ENCODE measurements around the gene GSK3B.

Gene GSK3B

DNA sequence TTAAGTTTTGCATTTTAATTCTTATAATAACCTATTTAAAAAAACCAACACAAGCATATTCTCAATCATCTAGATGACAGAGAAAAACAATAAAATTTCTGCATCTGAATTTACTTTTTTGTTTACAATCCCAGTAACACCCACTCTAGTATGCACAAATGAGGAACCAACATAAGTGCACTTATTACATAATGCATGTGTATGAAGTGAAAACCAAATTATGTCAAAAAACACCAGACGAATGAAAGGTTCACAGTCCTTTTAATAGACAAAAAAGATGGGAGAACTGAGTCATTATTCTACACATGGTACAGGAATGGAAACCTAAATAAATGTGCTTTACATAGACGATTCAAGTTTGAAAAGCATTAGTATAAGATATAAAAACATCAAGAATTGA, 220.6 kb downstream of the GSK3B start:
- no peak for DNase-seq (ENCODE audit: low read depth)

DNA sequence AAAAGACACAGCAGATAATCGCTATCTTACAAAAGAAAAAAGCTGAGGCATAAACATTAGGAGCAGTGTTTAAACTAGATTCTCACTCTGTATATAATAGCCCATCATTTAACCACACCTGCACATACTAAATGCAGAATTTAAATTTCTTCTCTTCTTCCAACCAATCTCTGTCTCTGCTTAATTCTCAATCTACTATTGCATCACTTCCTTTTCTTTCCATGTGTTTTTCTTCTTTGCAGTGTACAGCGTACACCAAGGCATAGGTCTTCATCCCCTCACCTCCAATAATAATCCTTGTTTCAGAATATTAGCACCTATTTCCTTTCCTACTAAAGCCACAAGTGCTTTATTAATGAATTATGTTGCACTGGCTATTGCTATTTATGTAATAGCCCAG, 221.5 kb downstream of the GSK3B start:
- no peak for DNase-seq (ENCODE audit: low read depth)

DNA sequence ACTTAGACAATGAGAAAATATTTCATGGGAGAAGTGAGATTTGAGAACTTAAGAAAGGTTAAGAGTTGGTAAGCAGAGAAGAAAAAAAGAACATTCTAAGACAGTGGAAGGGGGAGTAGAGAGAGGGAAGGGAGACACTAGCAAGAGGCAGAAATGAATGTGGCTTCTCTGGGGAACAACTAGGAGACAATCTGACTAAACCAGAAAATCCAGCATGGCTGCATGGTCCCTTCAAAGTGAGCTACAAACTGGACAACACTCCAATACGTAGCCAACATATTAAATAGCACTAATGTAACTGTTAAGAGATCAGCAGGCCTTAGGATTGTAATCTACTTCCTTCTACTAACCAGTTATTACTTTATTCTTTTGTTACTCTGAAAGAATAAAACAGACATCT, 222.7 kb downstream of the GSK3B start:
- DNase-seq (ENCODE audit: low read depth): no peak

DNA sequence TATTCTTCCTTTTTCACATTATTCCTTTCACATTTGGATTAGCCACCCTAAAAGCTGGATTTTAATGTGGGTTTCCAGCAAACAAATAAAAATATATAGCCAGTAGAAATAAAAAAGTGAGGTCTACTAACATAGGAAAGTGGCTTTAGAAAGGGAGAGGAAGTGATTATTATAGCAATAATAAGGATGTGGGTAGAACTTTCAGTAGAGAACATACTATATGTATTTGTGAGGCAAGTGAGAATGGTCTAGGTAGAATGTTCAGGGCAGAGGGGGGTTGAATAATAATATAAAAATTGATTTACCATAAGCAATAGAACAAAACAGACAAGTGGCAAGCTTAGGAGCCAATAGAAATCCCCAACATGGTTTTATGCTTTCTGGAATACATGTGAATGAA, 223.7 kb downstream of the GSK3B start:
- DNase-seq (ENCODE audit: low read depth): no peak

DNA sequence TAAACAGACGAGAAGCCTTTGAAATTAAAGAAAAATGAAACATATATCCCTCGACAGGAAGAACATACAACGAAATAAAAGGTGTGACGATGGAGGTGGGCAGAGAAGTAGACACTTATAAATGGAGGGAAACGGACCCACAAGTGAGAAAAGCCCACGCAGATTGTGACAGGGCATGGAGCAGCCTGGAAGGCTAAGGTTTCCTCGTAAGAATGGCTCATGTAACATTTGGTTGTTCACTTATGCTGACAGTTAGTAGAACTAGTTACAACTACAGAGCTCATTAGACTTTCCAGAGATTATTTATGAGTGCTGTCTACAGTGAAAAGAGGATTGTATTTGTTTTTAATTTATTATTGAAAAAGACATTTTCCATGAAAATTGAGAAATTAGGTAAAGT, 229.8 kb downstream of the GSK3B start:
- no peak for DNase-seq (ENCODE audit: low read depth)

DNA sequence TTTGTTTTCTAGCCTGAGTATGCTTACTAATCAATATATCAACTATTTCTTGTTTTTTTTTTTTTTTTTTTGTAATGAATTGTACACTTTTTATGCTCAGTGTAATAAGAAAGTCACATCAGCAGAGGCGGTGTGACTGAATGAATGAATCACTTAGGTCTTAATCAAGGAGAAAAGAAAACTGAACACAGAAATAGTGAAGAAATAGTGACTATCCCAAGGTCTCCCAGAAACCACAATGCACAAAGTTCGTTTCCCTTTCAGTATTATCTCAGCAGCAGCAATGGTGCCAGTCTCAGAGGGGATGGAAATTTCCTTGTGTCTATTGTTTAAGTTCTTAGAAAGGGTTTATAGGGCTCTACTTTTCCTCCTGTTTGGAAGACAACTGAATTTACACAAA, 231.6 kb downstream of the GSK3B start:
- no peak for DNase-seq (ENCODE audit: low read depth)

DNA sequence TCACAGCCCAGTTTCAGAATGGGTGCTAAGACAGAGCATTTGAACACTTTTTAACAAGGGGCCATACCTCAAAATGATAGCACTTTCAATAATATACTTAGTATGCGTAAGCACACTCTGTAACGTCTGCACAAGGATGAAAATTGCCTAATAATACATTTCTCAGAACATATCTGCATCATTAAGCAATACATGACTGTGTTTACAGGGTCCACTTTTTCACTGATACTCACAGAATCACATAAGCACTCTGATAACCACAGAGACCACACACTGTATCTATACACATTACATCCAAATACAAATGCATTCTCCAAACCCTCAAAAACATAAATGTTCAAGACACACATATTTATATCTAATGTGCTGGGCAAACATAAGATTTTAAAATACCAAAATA, 232.6 kb downstream of the GSK3B start:
- DNase-seq (ENCODE audit: low read depth): no peak

DNA sequence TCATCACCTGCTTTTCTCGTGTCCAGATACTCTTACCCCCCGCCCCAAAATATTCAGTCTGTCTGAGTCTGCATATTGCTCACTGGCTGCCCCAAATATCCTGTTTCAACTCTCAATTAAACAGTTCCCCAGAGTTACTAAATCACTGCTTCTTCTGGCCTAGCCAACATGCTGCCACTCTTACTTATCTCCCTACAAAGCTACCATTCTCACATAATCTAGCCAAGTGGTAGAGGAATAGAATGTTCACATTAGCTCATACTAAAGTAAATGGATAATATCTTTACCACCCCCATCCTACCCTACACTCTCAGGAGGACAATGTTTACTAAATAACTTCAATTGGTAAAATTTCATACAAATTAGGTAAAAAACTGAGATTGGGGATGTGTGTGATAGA, 234.5 kb downstream of the GSK3B start:
- DNase-seq (ENCODE audit: low read depth): no peak

DNA sequence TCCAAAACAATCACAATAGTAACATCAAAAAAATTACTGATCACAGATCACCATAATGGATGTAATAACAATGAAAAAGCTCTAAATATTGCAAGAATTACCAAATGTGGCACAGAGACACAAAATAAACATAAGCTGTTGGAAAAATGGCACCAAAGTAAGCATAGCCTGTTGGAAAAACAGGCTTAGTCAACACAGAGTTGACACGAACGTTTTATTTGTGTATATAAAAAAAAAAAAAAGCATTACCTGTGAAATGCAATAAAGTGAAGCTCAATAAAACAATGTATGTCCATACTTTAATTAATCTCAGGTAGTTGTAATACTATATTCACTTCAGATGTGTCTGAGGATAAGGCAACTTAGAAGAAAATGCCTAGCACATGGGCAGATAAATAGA, 235.3 kb downstream of the GSK3B start:
- DNase-seq (ENCODE audit: low read depth): no peak

DNA sequence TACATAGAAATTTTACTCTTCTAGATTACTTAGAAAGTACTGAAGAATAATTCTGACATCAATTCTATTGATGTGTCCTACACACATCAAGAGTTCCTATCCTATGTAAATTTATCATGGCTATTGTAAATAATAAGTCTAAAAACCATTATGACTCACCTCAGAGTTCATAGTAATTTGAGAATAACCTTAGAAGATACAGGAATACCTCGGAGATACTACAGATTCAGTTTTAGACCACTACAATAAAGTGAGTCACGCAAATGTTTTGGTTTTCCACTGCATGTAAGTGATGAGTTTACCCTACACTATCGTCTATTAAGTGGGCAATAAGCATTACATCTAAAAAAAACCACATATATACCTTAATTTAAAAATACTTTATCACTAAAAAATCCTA, 237.6 kb downstream of the GSK3B start:
- DNase-seq (ENCODE audit: low read depth): no peak

DNA sequence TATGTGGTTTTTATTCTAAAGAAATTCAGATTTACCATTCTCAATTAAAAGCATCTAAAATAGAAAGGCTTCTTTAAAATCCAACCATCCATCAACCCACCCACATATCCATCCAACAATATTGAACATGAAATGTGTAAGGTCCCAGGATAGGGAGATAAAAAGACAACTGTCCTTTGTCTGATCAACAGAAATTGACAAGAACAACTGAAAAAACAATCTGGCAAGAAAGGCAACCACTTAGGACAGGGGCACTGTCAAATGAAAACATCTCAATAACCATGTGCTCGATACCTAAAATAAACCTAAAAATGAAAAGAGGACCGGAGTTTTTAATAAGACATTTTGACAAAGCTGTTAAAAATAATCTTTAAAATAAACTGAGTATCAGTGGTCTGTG, 245.1 kb downstream of the GSK3B start:
- no peak for DNase-seq (ENCODE audit: low read depth)

DNA sequence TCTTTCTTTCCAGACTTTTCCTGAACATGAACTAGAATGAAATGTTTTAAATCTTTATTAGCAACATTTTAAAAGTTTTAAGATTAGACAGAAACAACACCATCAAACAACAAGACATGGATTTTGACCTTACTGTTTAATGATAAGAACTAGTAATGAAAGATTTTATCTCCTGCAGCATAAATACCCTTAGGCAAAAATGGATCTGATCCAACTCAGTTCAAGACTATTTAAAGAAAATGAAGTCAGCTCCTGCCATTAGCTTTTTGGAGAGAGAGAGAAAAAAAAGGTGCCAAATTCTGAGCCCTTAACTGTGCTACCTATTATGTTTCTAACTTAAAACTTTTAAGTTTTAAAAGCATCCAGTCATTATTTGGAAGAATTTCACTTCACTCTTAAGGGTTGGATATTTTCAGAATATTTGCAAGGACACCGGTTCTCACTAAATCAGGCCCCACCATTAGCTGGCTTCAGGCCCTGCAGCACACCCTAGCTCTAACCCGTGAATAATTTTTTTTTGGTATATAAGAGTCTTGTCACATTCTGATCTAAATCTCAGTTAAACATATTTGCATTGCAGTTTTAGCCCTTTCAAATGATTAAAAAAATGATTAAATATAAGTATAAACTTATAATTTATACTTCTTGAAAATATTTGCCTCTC, 252.3 kb downstream of the GSK3B start:
- DNase-seq (ENCODE audit: low read depth): no peak

DNA sequence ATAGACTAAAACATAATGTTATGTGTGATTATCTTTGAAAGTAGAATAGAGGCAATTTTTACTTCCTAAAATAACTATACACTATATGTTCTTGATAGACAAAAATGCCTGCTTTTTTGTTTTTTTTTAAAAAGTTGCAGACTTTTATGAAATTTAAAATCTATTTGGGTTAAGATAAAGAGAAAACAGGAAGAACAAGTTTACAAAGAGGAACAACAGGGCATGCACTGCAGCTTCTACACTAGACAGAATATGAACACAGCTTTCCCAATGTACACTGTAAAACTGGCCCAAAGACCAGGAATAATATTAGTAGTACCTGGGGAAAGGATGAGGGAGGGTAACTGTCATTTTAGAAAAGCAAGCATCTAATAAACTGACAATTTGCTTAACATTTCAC, 258.7 kb downstream of the GSK3B start:
- no peak for DNase-seq (ENCODE audit: low read depth)

DNA sequence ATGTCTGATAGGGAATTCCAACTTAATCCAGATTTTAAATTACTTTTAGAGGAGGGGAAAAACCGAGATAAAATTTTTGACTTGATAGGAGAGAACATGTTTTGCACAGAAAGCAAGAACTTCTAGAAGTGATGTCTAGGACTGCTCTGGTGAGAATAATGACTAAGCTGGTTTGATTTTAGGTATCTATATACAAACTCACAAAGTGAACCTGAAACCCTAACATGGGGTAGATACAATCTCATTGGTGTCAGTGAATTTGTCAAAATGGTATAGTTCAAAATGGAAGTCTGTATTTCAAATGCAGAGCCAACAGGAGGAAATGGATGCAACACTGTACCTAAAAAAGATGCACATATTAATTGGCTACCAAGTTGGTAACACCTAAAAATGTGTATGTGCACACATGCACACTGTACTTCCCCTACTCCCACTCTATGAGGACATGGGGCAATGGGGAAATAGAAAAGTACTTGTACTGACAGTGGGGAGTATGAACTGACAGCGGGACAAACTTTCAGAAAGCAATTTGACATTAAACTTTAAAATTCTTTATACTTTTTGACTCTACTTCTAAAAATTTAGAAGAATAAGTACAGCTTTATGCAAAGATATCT, 259.4 kb downstream of the GSK3B start:
- no peak for DNase-seq (ENCODE audit: low read depth)

DNA sequence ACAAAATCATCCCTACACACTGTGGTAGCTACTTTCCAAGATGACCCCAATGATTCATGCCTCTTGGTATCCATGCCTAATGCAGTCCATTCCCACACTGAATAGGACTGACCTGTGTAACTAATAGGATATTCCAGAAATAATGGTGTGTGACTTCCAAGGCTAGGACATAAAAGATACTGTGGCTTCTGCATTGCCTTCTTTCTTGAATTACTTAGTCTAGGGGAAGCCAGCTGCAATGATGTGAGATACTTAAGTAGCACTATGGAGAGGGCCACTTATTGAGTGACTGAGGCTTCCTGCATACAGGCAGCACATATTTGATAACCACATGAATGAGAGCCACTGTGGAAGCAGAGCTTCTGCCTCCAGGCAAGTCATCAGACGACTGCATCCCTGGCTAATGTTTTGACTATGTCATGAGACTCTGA, 262.3 kb downstream of the GSK3B start:
- no peak for DNase-seq (ENCODE audit: low read depth)

DNA sequence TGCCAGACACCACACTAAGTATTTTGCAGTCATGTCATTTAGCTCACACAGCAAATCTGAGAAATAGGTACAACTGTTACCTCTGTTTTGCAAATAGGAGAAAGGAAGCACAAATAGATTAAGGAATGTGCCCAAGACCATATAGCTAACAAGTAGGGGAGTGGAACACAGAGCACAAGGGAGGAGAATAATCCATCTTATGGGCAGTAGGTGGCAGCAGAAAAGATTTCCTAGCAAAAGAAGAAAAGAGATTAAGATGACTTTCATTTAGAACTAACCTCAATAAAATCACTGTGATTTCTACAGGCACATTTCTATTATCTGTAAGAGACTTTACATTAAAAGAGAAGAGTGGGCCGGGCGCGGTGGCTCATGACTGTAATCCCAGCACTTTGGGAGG, 263.2 kb downstream of the GSK3B start:
- DNase-seq (ENCODE audit: low read depth): no peak

DNA sequence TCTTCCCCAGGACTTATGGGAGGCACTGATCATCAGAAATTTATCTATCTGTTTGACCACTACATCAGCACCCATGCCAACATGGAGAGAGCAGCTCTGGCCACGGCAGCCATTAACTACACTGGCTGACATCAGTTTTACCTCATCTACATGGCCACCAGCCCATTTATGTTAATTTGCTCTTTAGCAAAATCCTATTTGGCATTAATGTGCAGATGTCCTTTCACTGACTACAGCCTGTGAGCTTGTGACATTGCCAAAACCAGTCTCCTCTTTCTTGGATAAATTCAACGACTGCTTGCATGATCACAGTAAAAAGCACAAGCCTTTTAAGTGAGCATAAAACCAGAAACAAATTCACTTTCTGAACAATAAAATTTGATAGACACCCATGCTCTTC, 264.8 kb downstream of the GSK3B start:
- no peak for DNase-seq (ENCODE audit: low read depth)

DNA sequence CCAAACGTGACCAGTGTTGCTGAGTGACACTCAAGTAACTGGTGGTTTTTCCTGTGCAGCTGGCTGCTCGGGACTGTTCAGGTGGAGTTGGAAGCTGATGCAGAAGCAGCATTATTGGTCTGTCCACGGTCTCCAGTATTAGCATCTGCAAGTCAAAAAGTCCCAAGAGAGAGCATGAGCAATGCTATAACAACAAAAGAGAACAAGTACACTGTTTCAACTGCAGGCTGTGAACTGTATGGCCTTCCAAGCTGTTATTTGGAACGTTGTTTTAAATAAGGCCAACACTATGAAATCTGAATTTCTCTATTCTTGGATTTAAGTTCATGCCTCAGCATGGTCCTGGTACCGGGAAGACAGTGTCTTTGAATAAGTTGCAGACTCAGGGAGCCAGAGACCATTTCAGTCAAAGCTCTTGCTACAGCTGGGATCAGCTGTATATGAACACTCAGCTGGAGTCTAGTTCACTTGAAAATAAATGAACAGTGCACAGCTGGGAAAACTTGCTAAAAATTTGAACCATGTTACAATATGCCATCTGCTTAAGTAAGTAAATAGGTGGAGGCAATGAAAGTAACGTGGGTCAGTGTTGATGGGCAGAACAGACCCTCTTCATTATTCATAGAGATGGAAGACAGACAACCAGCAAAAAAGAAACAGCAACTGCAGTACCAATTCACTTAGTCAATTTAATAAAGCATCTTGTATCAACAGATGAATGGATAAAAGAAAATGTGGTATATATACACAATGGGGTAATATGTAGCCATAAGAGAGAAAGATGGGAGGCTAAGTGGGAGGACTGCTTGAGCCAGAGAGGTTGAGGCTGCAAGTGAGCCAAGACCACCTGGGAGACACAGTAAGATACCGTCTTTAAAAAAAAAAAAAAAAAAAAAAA, 267.3 kb downstream of the GSK3B start:
- DNase-seq (ENCODE audit: low read depth): no peak

DNA sequence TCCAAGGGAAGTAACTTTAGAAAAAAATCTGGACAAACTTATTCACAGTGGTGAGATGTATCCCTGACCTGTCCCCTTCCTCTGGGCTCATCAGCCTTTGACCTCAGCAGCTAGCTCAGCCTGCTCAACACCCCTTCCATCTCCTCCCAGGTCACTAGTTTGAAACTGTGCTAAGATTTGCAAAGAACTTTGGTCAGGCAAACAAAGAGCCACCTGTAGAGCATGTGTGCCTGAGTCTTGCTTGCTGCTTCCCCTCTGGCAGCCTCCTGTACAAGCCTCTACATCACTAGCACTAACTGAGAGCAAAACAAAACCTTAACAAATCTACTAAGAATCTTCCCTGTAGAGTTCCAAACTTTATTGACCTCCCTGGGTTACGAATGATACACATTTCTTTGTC, 268.4 kb downstream of the GSK3B start:
- DNase-seq (ENCODE audit: low read depth): no peak

DNA sequence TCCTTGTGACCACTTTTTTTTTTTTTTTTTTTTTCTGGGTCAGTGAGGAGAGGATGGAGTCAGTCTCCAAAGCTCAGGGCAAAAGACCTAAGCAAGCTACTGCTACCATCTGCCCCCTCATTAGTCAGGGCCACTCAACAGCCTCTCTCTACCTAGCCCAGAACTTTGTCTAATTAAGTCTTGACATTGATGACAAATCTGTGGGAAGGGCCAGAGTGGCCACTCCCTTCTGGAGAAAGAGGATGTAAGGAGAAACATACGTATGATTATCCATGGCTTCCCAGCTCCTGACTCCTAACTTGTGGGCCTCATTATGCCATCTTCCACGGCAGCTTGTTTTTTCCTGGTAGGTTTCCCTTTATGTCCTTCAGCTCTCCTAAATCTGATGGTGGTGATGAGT, 274.4 kb downstream of the GSK3B start:
- no peak for DNase-seq (ENCODE audit: low read depth)

DNA sequence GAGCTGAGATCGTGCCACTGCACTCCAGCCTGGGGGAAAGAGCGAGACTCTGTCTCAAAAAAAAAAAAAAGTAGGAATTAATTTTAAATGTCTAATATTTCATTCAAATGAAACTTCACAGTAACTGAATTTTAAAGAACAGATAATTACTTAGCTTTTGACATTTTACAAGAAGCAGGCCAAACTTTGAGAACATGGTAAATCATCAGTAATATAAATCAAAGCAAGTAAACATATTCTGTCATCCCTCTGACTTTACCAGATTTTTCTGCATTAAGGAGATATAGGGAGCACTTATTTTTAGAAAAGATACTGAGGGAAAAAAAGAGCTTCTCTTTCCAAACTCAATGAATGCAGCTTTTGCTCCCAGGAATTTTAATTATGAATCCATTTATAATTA, 275.3 kb downstream of the GSK3B start:
- no peak for DNase-seq (ENCODE audit: low read depth)

DNA sequence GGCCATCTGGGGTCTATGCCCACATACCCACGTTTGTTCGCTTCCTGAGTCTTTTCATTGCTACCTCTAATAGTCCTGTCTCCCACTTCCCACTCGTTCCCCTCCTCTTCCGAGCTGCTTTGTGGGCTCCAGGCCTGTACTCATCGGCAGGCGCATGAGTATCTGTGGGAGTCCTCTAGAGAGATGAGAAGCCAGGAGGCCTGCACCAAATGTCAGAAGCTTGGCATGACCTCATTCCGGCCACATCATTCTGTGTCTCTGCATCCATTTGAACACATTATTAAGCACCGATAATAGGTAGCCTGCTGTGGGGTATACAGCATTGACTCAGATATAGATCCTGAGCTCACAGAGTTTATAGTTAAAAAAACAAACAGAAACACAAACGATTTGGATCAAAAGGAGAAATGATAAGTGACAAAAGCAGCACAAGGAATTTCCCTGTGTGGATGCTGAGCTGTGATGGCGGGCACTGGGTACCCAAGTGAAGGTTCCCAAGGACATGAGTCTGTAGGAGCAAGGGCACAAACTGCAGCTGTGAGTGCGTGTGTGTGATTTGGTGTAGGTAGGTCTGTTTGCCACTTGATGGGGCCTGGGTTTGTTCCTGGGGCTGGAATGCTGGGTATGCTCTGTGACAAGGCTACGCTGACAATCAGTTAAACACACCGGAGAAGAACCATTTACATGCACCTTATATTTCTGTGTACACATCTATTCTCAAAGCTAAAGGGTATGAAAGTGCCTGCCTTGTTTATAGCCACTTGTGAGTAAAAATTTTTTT, 276.5 kb downstream of the GSK3B start:
- DNase-seq (ENCODE audit: low read depth): no peak

DNA sequence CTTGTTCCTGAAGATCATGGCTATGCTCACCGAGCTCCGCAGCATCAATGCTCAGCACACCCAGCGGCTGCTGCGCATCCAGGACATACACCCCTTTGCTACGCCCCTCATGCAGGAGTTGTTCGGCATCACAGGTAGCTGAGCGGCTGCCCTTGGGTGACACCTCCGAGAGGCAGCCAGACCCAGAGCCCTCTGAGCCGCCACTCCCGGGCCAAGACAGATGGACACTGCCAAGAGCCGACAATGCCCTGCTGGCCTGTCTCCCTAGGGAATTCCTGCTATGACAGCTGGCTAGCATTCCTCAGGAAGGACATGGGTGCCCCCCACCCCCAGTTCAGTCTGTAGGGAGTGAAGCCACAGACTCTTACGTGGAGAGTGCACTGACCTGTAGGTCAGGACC, 277.2 kb downstream of the GSK3B start:
- no peak for DNase-seq (ENCODE audit: low read depth)
